GM12878 (cell line): ENCODE data around the gene ARHGAP30. TPM values are rescaled to one million over a fixed set of nuclear protein-coding genes. Genes with fewer than 3 reads are reported as not detected.

Experiments
- ATF7 ChIP-seq: fragments of 450-650 bp; IDR thresholded peaks from 2 replicates; pipeline ENCODE4 v1.6.1; 2016; ENCODE audit warnings: low read depth, mild to moderate bottlenecking
- CBFB ChIP-seq: IDR thresholded peaks from 2 replicates; pipeline ENCODE4 v1.6.1; 2016; ENCODE audit warnings: antibody characterized with exemption, low read depth
- CEBPB ChIP-seq, 2 experiments: fragments of 150-350 bp in 1 of 2; IDR thresholded peaks; 2 replicates each; pipeline ENCODE4 v1.6.1; 2012 to 2014; ENCODE audit warnings: low read depth in 2 of 2, low read length in 2 of 2, borderline replicate concordance in 1 of 2, inconsistent platforms in 1 of 2
- CREB1 ChIP-seq: IDR thresholded peaks from 2 replicates; pipeline ENCODE4 v1.6.1; 2012; ENCODE audit warnings: low read depth, mild to moderate bottlenecking, inconsistent platforms
- CTCF ChIP-seq, 3 experiments: IDR thresholded peaks in 2 of 3; conservative IDR thresholded peaks in 1 of 3; 2 replicates each; pipeline ENCODE4 v1.5.1; 2011; ENCODE audit warnings: low read depth in 3 of 3, low read length in 3 of 3, mild to moderate bottlenecking in 3 of 3, control low read depth in 2 of 3, moderate library complexity in 2 of 3, inconsistent platforms in 1 of 3, mixed read lengths in 1 of 3; ENCODE audit not compliant: control insufficient read depth in 2 of 3, insufficient read depth in 1 of 3; ENCODE audit errors: extremely low read depth in 1 of 3
- EED ChIP-seq: sonication (generic); IDR thresholded peaks from 2 replicates; pipeline ENCODE4 v1.6.1; 2016; ENCODE audit warnings: antibody characterized with exemption, low read depth
- EP300 ChIP-seq, 2 experiments: fragments of 150-350 bp in 1 of 2; IDR thresholded peaks; 2 replicates each; pipeline ENCODE4 v1.6.1; 2011 to 2012; ENCODE audit warnings: low read depth in 2 of 2, low read length in 2 of 2, borderline replicate concordance in 1 of 2, improper control_type of control experiment in 1 of 2, inconsistent platforms in 1 of 2; ENCODE audit not compliant: control insufficient read depth in 1 of 2
- ETV6 ChIP-seq, 2 experiments: fragments of 450-650 bp in 1 of 2; IDR thresholded peaks in 1 of 2; conservative IDR thresholded peaks in 1 of 2; 2 replicates each; pipeline ENCODE4 v1.6.1; 2014; ENCODE audit warnings: antibody characterized with exemption in 1 of 2, borderline replicate concordance in 1 of 2, low read depth in 1 of 2, mild to moderate bottlenecking in 1 of 2, moderate library complexity in 1 of 2
- LARP7 ChIP-seq: fragments of 450-650 bp; IDR thresholded peaks from 2 replicates; pipeline ENCODE4 v1.6.1; 2017; ENCODE audit warnings: mild to moderate bottlenecking
- PBX3 ChIP-seq: IDR thresholded peaks from 2 replicates; pipeline ENCODE4 v1.6.1; 2011; ENCODE audit warnings: mild to moderate bottlenecking, low read depth, low read length, moderate library complexity; ENCODE audit not compliant: insufficient replicate concordance
- PML ChIP-seq: IDR thresholded peaks from 2 replicates; pipeline ENCODE4 v1.6.1; 2012; ENCODE audit warnings: low read length, inconsistent platforms
- POLR2A ChIP-seq: IDR thresholded peaks from 2 replicates; pipeline ENCODE4 v1.6.1; 2011; ENCODE audit warnings: low read depth, mild to moderate bottlenecking, low read length
- POU2F2 ChIP-seq: IDR thresholded peaks from 3 replicates; pipeline ENCODE4 v1.6.1; 2011; ENCODE audit warnings: low read depth, mild to moderate bottlenecking, low read length, borderline replicate concordance
- RELA ChIP-seq: fragments of 450-650 bp; IDR thresholded peaks from 2 replicates; pipeline ENCODE4 v1.8.0; 2014; ENCODE audit warnings: borderline replicate concordance; ENCODE audit not compliant: partially characterized antibody
- SMARCA5 ChIP-seq: fragments of 450-650 bp; IDR thresholded peaks from 2 replicates; pipeline ENCODE4 v1.6.1; 2017; ENCODE audit warnings: mild to moderate bottlenecking
- SP1 ChIP-seq: IDR thresholded peaks from one replicate; pipeline ENCODE4 v1.6.1; 2011; ENCODE audit warnings: low read depth, low read length
- SUZ12 ChIP-seq: fragments of 200-600 bp; sonication (generic); IDR thresholded peaks from one replicate; pipeline ENCODE4 v1.6.1; 2018; ENCODE audit warnings: antibody characterized with exemption, mild to moderate bottlenecking; ENCODE audit not compliant: unreplicated experiment
- ZBED1 ChIP-seq: IDR thresholded peaks from 2 replicates; pipeline ENCODE4 v1.6.1; 2016; ENCODE audit warnings: borderline replicate concordance
- ZNF24 ChIP-seq: fragments of 450-650 bp; IDR thresholded peaks from 2 replicates; pipeline ENCODE4 v1.6.1; 2017; ENCODE audit warnings: antibody characterized with exemption, mild to moderate bottlenecking
- polyA plus RNA-seq, 11 experiments: library from polyadenylated mRNA; depleted of rRNA in 4 of 11; unstranded in 6 of 11; stranded (reverse) in 5 of 11; fragments of >200 nt; fragmentation: Nextera tagmentation in 4 of 11; fragmentation: Illumina TruSeq in 1 of 11; extraction: Ambion mirVana in 4 of 11; extraction: Trizol in 1 of 11; gene quantifications; 1 replicate in 1 of 11; 2 replicates in 10 of 11; pipeline versions ENCODE4 v1.2.1 to v1.2.3, GENCODE V29; 2011 to 2016; ENCODE audit warnings: inconsistent platforms in 2 of 11, missing spikeins in 2 of 11, low read depth in 1 of 11
- total RNA-seq, 4 experiments: library from RNA; depleted of rRNA in 3 of 4; stranded (reverse); fragments of >200 nt in 3 of 4; fragmentation: Illumina TruSeq in 1 of 4; extraction: Trizol in 1 of 4; gene quantifications; 2 replicates each; pipeline versions ENCODE4 v1.2.1 to v1.2.3, GENCODE V29; 2013 to 2021
- TF ChIP-seq, protein P1 (sequence below): IDR thresholded peaks from 2 replicates; pipeline ENCODE4 v1.6.1; 2012; ENCODE audit warnings: mild to moderate bottlenecking, low read depth, low read length
- TF ChIP-seq, protein P2 (sequence below): IDR thresholded peaks from 2 replicates; pipeline ENCODE4 v1.6.1; 2011; ENCODE audit warnings: borderline replicate concordance, low read depth, mild to moderate bottlenecking, moderate library complexity, mixed read lengths, low read length; ENCODE audit not compliant: insufficient read depth; ENCODE audit errors: extremely low read length

Gene ARHGAP30
- total and polyA plus RNA-seq, 10 of the 15 experiments (the other 5 are each of a cell fraction or from before 2014, with no cell fraction given): 12.9 to 143 (median 76.3) TPM

DNA sequence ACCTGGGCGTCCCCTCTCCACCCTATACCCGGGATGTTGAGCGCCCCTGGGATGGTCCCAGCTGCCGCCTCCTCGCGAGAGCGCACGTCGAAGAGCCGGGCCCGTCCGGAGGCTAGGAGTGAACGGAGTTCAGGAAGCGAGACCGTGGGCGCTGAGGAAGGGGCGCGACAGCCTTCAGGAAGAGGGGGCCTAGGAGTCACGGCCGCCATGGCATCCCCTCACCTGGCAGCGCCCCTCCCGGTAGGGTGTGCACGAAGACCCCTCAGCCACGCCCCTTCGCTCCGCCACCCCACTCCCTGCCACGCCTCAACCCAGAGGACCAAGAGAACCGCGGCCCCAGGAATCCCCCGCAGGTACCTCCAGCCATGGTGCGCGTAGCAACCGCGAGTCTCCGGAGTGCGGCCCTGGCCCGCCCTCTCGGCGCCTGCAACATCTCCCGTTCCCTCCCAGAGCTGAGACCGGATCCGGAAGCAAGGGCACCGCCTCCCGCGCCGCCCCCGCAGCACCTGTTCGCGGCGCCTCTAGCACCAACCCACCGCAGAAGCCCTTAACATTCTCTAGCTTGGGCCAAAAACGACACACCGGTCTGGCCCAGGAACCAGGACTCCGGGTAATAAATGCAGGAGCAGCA is 31.1 kb downstream of the ARHGAP30 start, which contains the start of gene TSTD1 (continued):
- TF ChIP-seq, protein P1, sequence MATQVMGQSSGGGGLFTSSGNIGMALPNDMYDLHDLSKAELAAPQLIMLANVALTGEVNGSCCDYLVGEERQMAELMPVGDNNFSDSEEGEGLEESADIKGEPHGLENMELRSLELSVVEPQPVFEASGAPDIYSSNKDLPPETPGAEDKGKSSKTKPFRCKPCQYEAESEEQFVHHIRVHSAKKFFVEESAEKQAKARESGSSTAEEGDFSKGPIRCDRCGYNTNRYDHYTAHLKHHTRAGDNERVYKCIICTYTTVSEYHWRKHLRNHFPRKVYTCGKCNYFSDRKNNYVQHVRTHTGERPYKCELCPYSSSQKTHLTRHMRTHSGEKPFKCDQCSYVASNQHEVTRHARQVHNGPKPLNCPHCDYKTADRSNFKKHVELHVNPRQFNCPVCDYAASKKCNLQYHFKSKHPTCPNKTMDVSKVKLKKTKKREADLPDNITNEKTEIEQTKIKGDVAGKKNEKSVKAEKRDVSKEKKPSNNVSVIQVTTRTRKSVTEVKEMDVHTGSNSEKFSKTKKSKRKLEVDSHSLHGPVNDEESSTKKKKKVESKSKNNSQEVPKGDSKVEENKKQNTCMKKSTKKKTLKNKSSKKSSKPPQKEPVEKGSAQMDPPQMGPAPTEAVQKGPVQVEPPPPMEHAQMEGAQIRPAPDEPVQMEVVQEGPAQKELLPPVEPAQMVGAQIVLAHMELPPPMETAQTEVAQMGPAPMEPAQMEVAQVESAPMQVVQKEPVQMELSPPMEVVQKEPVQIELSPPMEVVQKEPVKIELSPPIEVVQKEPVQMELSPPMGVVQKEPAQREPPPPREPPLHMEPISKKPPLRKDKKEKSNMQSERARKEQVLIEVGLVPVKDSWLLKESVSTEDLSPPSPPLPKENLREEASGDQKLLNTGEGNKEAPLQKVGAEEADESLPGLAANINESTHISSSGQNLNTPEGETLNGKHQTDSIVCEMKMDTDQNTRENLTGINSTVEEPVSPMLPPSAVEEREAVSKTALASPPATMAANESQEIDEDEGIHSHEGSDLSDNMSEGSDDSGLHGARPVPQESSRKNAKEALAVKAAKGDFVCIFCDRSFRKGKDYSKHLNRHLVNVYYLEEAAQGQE: no peak
- peak; percentile 52 for TF ChIP-seq RELA
- no peak for TF ChIP-seq CEBPB (IDR thresholded peaks at IDR 0.05; ENCODE audit: borderline replicate concordance in 1 of 2, low read depth in 2 of 2, low read length in 2 of 2)
- peak; percentile 79 for TF ChIP-seq PML
- TF ChIP-seq ETV6 (conservative IDR thresholded peaks at IDR 0.05 in 1 of 2, IDR thresholded peaks at IDR 0.05 in 1 of 2; ENCODE audit: borderline replicate concordance in 1 of 2, low read depth in 1 of 2): no peak
- TF ChIP-seq SUZ12: no peak
- TF ChIP-seq ATF7: no peak
- TF ChIP-seq, protein P2, sequence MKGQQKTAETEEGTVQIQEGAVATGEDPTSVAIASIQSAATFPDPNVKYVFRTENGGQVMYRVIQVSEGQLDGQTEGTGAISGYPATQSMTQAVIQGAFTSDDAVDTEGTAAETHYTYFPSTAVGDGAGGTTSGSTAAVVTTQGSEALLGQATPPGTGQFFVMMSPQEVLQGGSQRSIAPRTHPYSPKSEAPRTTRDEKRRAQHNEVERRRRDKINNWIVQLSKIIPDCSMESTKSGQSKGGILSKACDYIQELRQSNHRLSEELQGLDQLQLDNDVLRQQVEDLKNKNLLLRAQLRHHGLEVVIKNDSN: no peak
- TF ChIP-seq EED: 0 out of 2 replicates have a peak, but pooled peaks have one; percentile 10
- peak; percentile 29 for TF ChIP-seq SP1
- no peak for TF ChIP-seq PBX3
- TF ChIP-seq POLR2A: peak; percentile 96
- TF ChIP-seq EP300 (IDR thresholded peaks at IDR 0.05; ENCODE audit: borderline replicate concordance in 1 of 2, control insufficient read depth in 1 of 2, low read depth in 2 of 2, low read length in 2 of 2): no peak
- peak; percentile 8; the same call in 1 of the 2 replicates for TF ChIP-seq CREB1
- TF ChIP-seq ZNF24: no peak
- TF ChIP-seq POU2F2: peak; percentile 69; the same call in 2 of the 3 replicates
- peak; percentile 65 for TF ChIP-seq LARP7
- peak; percentile 52; the same call in 1 of the 2 replicates for TF ChIP-seq ZBED1
- TF ChIP-seq CBFB: peak; percentile 60; the same call in 1 of the 2 replicates
- no peak for TF ChIP-seq SMARCA5
- no peak for TF ChIP-seq CTCF (IDR thresholded peaks at IDR 0.05 in 2 of 3, conservative IDR thresholded peaks at IDR 0.05 in 1 of 3; ENCODE audit: control insufficient read depth in 2 of 3, extremely low read depth in 1 of 3, insufficient read depth in 1 of 3, low read depth in 3 of 3, low read length in 3 of 3)
